Activated CD4-positive, alpha-beta T cell treated with anti-CD3 and anti-CD28 coated beads for 36 hours (primary cell): ENCODE measurements around the gene CPSF2. TPM values are rescaled to one million over a fixed set of nuclear protein-coding genes. Genes with fewer than 3 reads are reported as not detected.

Experiments
- total RNA-seq, 2 experiments: library from RNA; stranded (reverse); gene quantifications; one replicate each; pipeline ENCODE4 v1.2.3, GENCODE V29; 2021

Gene CPSF2
- total RNA-seq, 2 experiments from 2014 or later = 102 to 117 TPM

Other genes with a start within 250 kb of the CPSF2 start
- gene FBLN5, start 174.3 kb upstream of the CPSF2 start, total RNA-seq = 1 to 10 TPM; 3.0 to 4.7 TPM
- gene TRIP11, start 81.9 kb upstream of the CPSF2 start, total RNA-seq = 10 to 100 TPM; 35.7 to 41.0 TPM
- gene ATXN3, start 15.4 kb upstream of the CPSF2 start, total RNA-seq = 10 to 100 TPM; 32.7 to 36.0 TPM
- gene NDUFB1, start 263 bp upstream of the CPSF2 start, total RNA-seq = 100 to 1,000 TPM in 1 of 2 experiments, 10 to 100 TPM in 1; 68.9 to 118 TPM
- not detected for gene SLC24A4, start 201.2 kb downstream of the CPSF2 start, total RNA-seq